OCI-LY7 (cell line): ENCODE data around the gene RP9.

Experiments
- EZH2phosphoT487 ChIP-seq: fragments of 200-600 bp; sonication (generic); IDR thresholded peaks from 2 replicates; pipeline ENCODE4 v1.6.1; 2018; ENCODE audit warnings: low read depth, borderline replicate concordance, mild to moderate bottlenecking, mixed run types, antibody characterized with exemption, low read length, moderate library complexity, mixed read lengths
- TF ChIP-seq, protein P1 (sequence below): fragments of 200-600 bp; sonication (generic); conservative IDR thresholded peaks from 2 replicates; pipeline ENCODE4 v1.5.1; 2014; ENCODE audit warnings: mild to moderate bottlenecking, antibody characterized with exemption, low read length, moderate library complexity, mixed read lengths

DNA sequence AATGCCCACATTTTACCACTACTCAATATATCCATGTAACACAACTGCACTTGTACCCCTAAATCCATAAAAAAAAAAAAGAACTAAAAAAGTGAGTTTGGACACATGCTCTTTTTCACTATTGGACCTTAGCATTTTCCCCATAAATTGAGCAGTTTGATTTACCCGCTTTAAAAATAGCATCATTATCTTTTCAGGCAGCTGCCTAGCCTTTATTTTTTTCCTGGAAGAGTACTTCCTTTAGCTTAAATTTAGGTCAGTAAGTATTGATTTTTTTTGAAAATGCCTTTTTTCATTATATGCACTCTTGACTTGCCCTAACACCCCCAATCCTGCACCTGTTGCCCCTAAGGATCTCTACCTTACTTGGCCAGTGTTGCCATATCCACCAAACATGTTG is 41.3 kb downstream of the RP9 start:
- TF ChIP-seq, protein P1, sequence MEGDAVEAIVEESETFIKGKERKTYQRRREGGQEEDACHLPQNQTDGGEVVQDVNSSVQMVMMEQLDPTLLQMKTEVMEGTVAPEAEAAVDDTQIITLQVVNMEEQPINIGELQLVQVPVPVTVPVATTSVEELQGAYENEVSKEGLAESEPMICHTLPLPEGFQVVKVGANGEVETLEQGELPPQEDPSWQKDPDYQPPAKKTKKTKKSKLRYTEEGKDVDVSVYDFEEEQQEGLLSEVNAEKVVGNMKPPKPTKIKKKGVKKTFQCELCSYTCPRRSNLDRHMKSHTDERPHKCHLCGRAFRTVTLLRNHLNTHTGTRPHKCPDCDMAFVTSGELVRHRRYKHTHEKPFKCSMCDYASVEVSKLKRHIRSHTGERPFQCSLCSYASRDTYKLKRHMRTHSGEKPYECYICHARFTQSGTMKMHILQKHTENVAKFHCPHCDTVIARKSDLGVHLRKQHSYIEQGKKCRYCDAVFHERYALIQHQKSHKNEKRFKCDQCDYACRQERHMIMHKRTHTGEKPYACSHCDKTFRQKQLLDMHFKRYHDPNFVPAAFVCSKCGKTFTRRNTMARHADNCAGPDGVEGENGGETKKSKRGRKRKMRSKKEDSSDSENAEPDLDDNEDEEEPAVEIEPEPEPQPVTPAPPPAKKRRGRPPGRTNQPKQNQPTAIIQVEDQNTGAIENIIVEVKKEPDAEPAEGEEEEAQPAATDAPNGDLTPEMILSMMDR, result no peak
- TF ChIP-seq EZH2phosphoT487, result no peak
